Motor neuron (in vitro differentiated cells): Measurements from ENCODE around the gene DIPK1B. TPM values are rescaled to one million over a fixed set of nuclear protein-coding genes. Genes with fewer than 3 reads are reported as not detected.

Experiments
- total RNA-seq, 8 experiments: library from RNA; unstranded; fragments of 300-600 nt; gene quantifications; 2 replicates each; pipeline versions ENCODE4 v1.2.3 to v1.2.4, GENCODE V29; 2022

The DIPK1B gene
- total RNA-seq, 8 experiments from 2014 or later, result 0.92 to 44.3 (median 27.8) TPM

Other genes starting within 250 kb of the DIPK1B start
- 10 to 100 TPM; 21.8 to 59.1 (median 35.0) TPM for gene SEC16A, start 229.5 kb upstream of the DIPK1B start, total RNA-seq
- 10 to 100 TPM in 7 of 8 experiments, 1 to 10 TPM in 1; 4.9 to 57.7 (median 17.6) TPM for gene NOTCH1, start 166.5 kb upstream of the DIPK1B start, total RNA-seq
- 10 to 100 TPM in 3 of 8 experiments, 1 to 10 TPM in 1, under 1 TPM in 4; 0.50 to 21.9 (median 4.7) TPM for gene EGFL7, start 49.7 kb upstream of the DIPK1B start, total RNA-seq
- gene AGPAT2, start 25.1 kb upstream of the DIPK1B start, total RNA-seq, result 10 to 100 TPM in 2 of 8 experiments, 1 to 10 TPM in 6; 1.5 to 19.7 (median 4.6) TPM
- 1 to 10 TPM in 1 of 8 experiments, under 1 TPM in 7; 0.05 to 1.7 (median 0.38) TPM for gene LCN10, start 30.4 kb downstream of the DIPK1B start, total RNA-seq
- under 1 TPM in 2 of 8 experiments, not detected in 6; 0.41 to 0.76 TPM for gene LCN6, start 36.0 kb downstream of the DIPK1B start, total RNA-seq
- gene LCN8, start 45.7 kb downstream of the DIPK1B start, total RNA-seq, result under 1 TPM in 4 of 8 experiments, not detected in 4; 0.08 to 0.43 (median 0.22) TPM
- under 1 TPM in 5 of 8 experiments, not detected in 3; 0.21 to 0.43 (median 0.23) TPM for gene LCN15, start 51.9 kb downstream of the DIPK1B start, total RNA-seq
- gene TMEM141, start 78.8 kb downstream of the DIPK1B start, total RNA-seq, result 10 to 100 TPM; 21.7 to 92.7 (median 39.5) TPM
- gene CCDC183, start 83.8 kb downstream of the DIPK1B start, total RNA-seq, result 1 to 10 TPM in 7 of 8 experiments, under 1 TPM in 1; 0.61 to 3.3 (median 2.5) TPM
- gene RABL6, start 95.4 kb downstream of the DIPK1B start, total RNA-seq, result 10 to 100 TPM; 33.8 to 83.5 (median 39.5) TPM
- gene AJM1, start 129.9 kb downstream of the DIPK1B start, total RNA-seq, result 1 to 10 TPM; 1.2 to 5.5 (median 2.6) TPM
- gene PHPT1, start 136.8 kb downstream of the DIPK1B start, total RNA-seq, result 100 to 1,000 TPM; 134 to 366 (median 259) TPM
- gene MAMDC4, start 139.8 kb downstream of the DIPK1B start, total RNA-seq, result 10 to 100 TPM in 1 of 8 experiments, 1 to 10 TPM in 7; 1.5 to 10.3 (median 4.7) TPM
- gene EDF1, start 153.7 kb downstream of the DIPK1B start, total RNA-seq, result 100 to 1,000 TPM; 506 to 905 (median 719) TPM
- 10 to 100 TPM in 4 of 8 experiments, 1 to 10 TPM in 4; 6.8 to 18.4 (median 10.0) TPM for gene TRAF2, start 173.9 kb downstream of the DIPK1B start, total RNA-seq
- gene FBXW5, start 232.2 kb downstream of the DIPK1B start, total RNA-seq, result 100 to 1,000 TPM in 1 of 8 experiments, 10 to 100 TPM in 7; 34.1 to 115 (median 45.3) TPM
- gene C8G, start 232.7 kb downstream of the DIPK1B start, total RNA-seq, result 1 to 10 TPM in 5 of 8 experiments, under 1 TPM in 1, not detected in 2; 0.71 to 2.7 (median 1.4) TPM
- 1 to 10 TPM in 5 of 8 experiments, under 1 TPM in 3; 0.38 to 4.3 (median 1.2) TPM for gene LCN12, start 239.7 kb downstream of the DIPK1B start, total RNA-seq